ENCODE data around the gene SCFD1.

SCFD1 gene

DNA sequence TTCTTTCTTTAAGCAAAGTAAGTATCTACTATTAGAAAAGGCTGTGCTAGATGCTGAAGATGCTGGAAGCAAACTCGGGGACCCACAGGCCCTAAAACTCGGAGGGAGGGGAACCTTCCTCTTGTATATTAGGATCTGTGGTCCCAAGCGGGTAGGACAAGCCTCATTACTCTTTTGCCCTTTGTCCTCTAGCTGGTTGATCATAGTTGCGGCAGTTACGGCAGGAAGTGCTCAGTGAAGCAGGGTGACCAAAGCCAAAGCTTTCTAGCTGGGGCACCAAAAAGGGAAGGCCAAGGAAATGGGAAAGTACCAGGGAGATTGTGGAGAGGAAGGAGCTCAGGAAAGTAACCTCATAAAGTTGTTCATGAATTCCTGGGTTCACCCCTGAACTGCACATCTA is 76.3 kb downstream of the SCFD1 start:
- Histone ChIP-seq H3K27me3 (ENCODE audit: control insufficient read depth, insufficient read depth, low read length) (no peaks in the 10 kb centered on the region), H3K4me1 (ENCODE audit: control insufficient read depth, insufficient read depth, low read length) (no peaks in the 10 kb centered on the region), H3K27ac (ENCODE audit: low read length) (no peak overlapping the region), H3K4me3 (ENCODE audit: low read length) (no peak overlapping the region), H3K36me3 (ENCODE audit: control insufficient read depth, insufficient read depth, low read length) (no peaks in the 10 kb centered on the region), H3K9me3 (ENCODE audit: control insufficient read depth, insufficient read depth, low read length) (no peaks in the 10 kb centered on the region)
- no peak for DNase-seq (ENCODE audit: low read depth, low spot score)
- WGBS (ENCODE audit: insufficient coverage, insufficient read length), result no CpG with 5 or more reads among the region's 5 CpGs

DNA sequence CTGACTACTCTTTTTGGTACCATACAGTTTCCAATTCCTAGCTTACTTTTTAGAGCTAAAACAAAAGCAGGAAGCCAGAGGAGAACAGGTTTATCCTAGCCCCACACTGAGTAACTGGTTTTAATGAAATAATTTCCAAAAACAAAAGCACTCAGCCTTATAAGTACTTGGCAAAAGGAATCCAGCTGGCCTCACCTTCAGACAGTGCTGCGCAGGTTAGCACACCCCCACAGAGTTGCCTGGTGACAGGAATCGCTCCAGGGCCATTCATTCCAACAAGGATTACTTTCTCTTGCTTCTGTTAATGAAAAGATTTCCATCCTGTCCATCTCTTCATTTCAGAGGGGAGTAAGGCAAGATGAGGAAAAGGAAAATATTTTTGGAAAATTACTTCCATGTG is 84.6 kb downstream of the SCFD1 start:
- no peak for DNase-seq (ENCODE audit: low read depth, low spot score)
- no peak overlapping the region for H3K4me3 ChIP-seq (ENCODE audit: low read length)

DNA sequence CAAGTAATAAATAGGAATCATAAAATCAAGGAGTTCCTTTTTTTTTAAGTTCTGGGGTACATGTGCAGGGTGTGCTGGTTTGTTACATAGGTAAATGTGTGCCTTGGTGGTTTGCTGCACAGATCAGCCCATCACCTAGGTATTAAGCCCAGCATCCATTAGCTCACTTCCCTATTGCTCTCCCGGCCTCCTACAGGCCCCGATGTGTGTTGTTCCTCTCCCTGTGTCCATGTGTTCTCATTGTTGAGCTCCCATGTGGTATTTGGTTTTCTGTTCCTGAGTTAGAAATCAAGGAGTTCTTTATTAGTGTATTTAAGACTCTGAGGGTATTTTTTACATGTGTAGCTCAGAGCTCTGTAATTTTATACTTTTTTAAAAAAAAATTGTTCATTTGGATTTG is 86.0 kb downstream of the SCFD1 start:
- Histone ChIP-seq H3K4me3 (ENCODE audit: low read length) (no peak overlapping the region), H3K4me1 (ENCODE audit: control insufficient read depth, insufficient read depth, low read length) (no peaks in the 10 kb centered on the region), H3K27ac (ENCODE audit: low read length) (no peak overlapping the region), H3K36me3 (ENCODE audit: control insufficient read depth, insufficient read depth, low read length) (no peaks in the 10 kb centered on the region), H3K27me3 (ENCODE audit: control insufficient read depth, insufficient read depth, low read length) (no peaks in the 10 kb centered on the region), H3K9me3 (ENCODE audit: control insufficient read depth, insufficient read depth, low read length) (no peaks in the 10 kb centered on the region)
- no peak for DNase-seq (ENCODE audit: low read depth, low spot score)
- no CpG with 5 or more reads among the region's 2 CpGs for WGBS (ENCODE audit: insufficient coverage, insufficient read length)

More for the DNA sequence above, 84.6 kb downstream of the SCFD1 start:
- no peaks in the 10 kb centered on the region for H3K9me3 ChIP-seq (ENCODE audit: control insufficient read depth, insufficient read depth, low read length)
- WGBS (ENCODE audit: insufficient coverage, insufficient read length), result no CpG with 5 or more reads among the region's 2 CpGs
- H3K4me1 ChIP-seq (ENCODE audit: control insufficient read depth, insufficient read depth, low read length), result no peaks in the 10 kb centered on the region
- no peaks in the 10 kb centered on the region for H3K36me3 ChIP-seq (ENCODE audit: control insufficient read depth, insufficient read depth, low read length)
- H3K27ac ChIP-seq (ENCODE audit: low read length), result no peak overlapping the region
- H3K27me3 ChIP-seq (ENCODE audit: control insufficient read depth, insufficient read depth, low read length), result no peaks in the 10 kb centered on the region

DNA sequence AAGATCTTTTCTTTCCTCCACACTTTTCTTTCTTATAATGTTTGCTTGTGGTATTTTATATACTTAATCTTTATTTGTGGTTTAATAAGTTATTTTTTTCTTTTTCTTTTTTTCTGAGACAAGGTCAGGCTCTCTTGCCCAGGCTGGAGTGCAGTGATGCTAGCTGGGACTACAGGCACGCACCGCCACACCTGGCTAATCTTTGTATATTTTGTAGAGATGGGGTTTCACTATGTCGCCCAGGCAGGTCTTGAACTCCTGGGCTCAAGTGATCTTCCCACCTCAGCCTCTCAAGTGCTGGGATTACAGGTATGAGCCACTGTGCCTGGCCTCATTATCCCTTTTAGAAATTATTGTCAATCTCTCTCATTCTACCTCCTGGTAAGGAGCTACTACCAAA is 87.1 kb downstream of the SCFD1 start:
- DNase-seq (ENCODE audit: low read depth, low spot score), result no peak
- no CpG with 5 or more reads among the region's 3 CpGs for WGBS (ENCODE audit: insufficient coverage, insufficient read length)

DNA sequence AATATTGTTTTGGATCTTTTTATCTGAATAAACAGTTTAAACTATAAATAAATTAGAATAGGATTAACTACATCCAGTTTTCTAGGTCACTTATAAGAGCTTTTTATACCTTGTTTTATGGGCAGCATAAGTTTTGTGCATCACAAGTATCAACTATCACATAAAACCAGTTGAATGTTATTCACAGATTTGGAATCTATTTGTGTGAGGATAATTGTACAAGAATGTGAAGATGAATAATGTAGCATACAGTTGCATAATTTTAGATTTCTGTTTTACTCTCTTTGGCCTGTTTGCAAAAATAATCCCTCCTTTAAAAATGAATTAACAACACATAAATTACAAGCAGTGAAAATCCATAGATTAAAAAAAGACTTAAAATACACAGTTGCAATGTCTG is 88.8 kb downstream of the SCFD1 start:
- H3K9me3 ChIP-seq (ENCODE audit: control insufficient read depth, insufficient read depth, low read length), result no peaks in the 10 kb centered on the region
- no peaks in the 10 kb centered on the region for H3K27me3 ChIP-seq (ENCODE audit: control insufficient read depth, insufficient read depth, low read length)
- H3K4me1 ChIP-seq (ENCODE audit: control insufficient read depth, insufficient read depth, low read length), result no peaks in the 10 kb centered on the region
- H3K27ac ChIP-seq (ENCODE audit: low read length), result no peak overlapping the region
- H3K36me3 ChIP-seq (ENCODE audit: control insufficient read depth, insufficient read depth, low read length), result no peaks in the 10 kb centered on the region
- H3K4me3 ChIP-seq (ENCODE audit: low read length), result no peak overlapping the region
- DNase-seq (ENCODE audit: low read depth, low spot score), result no peak

More for the DNA sequence above, 87.1 kb downstream of the SCFD1 start:
- Histone ChIP-seq H3K36me3 (ENCODE audit: control insufficient read depth, insufficient read depth, low read length) (no peaks in the 10 kb centered on the region), H3K27me3 (ENCODE audit: control insufficient read depth, insufficient read depth, low read length) (no peaks in the 10 kb centered on the region), H3K27ac (ENCODE audit: low read length) (no peak overlapping the region), H3K4me1 (ENCODE audit: control insufficient read depth, insufficient read depth, low read length) (no peaks in the 10 kb centered on the region), H3K4me3 (ENCODE audit: low read length) (no peak overlapping the region), H3K9me3 (ENCODE audit: control insufficient read depth, insufficient read depth, low read length) (no peaks in the 10 kb centered on the region)

DNA sequence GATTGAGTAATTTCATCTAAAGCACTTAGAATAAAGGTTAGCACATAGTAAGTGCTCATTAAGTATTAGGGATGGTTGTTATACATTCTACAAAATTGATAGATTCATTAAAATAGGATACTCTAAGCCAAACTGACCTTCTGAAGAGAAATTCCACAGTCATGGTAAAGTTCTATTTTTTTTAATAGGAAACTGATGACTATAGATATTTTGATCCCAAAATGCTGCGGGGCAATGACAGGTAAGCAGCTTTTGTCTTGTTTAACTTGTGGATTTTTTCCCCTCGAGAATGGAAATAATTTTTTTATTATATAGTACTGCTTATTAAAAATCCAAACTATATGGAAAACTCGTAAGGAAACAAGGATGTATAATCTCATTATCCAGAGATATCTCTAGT is 97.0 kb downstream of the SCFD1 start:
- Histone ChIP-seq H3K27ac (ENCODE audit: low read length) (no peak overlapping the region), H3K4me3 (ENCODE audit: low read length) (no peak overlapping the region), H3K9me3 (ENCODE audit: control insufficient read depth, insufficient read depth, low read length) (no peaks in the 10 kb centered on the region), H3K4me1 (ENCODE audit: control insufficient read depth, insufficient read depth, low read length) (no peaks in the 10 kb centered on the region), H3K36me3 (ENCODE audit: control insufficient read depth, insufficient read depth, low read length) (no peaks in the 10 kb centered on the region), H3K27me3 (ENCODE audit: control insufficient read depth, insufficient read depth, low read length) (no peaks in the 10 kb centered on the region)
- WGBS (ENCODE audit: insufficient coverage, insufficient read length), result no CpG with 5 or more reads among the region's 3 CpGs
- no peak for DNase-seq (ENCODE audit: low read depth, low spot score)

DNA sequence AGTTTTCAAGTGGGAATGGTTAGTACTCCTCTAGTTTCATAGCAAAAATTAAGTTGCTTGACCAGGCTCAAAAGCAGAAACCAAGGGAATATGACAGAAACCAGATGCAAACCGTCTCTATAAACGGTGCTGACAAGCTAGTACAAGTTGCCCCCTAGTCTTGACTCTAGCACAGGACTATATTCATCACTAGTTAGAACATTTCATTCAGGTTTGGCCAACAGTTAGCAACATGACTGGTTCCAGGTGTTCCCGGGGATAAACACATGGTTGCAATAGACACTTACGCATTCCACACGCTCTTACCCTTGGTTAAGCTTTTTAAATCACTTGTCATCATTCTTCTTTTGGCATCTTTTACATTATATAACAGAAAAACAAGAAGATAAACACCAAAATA is 103.6 kb downstream of the SCFD1 start:
- Histone ChIP-seq H3K4me1 (ENCODE audit: control insufficient read depth, insufficient read depth, low read length) (no peaks in the 10 kb centered on the region), H3K36me3 (ENCODE audit: control insufficient read depth, insufficient read depth, low read length) (no peaks in the 10 kb centered on the region), H3K27ac (ENCODE audit: low read length) (no peak overlapping the region), H3K27me3 (ENCODE audit: control insufficient read depth, insufficient read depth, low read length) (no peaks in the 10 kb centered on the region), H3K4me3 (ENCODE audit: low read length) (no peak overlapping the region), H3K9me3 (ENCODE audit: control insufficient read depth, insufficient read depth, low read length) (no peaks in the 10 kb centered on the region)
- no peak for DNase-seq (ENCODE audit: low read depth, low spot score)
- WGBS (ENCODE audit: insufficient coverage, insufficient read length), result no CpG with 5 or more reads among the region's 5 CpGs

DNA sequence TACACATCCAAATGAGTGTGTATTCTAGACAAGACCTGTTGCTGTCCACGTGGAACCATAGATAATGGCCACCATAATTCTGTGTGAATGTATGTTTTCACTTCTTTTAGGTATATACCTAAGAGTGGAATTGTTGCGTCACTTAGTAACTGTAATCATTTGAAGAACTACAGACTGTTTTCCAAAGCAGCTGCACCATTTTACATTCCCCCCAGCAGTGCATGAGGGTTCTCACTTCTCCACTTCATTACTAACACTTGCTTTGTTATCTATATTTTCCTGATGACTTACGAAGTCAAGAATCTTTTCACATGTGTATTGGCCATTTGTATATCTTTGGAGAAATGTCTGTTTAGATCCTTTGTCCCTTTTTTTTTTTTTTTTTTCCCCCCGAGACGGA is 106.4 kb downstream of the SCFD1 start:
- Histone ChIP-seq H3K27me3 (ENCODE audit: control insufficient read depth, insufficient read depth, low read length) (no peaks in the 10 kb centered on the region), H3K27ac (ENCODE audit: low read length) (no peak overlapping the region), H3K4me3 (ENCODE audit: low read length) (no peak overlapping the region), H3K9me3 (ENCODE audit: control insufficient read depth, insufficient read depth, low read length) (no peaks in the 10 kb centered on the region), H3K36me3 (ENCODE audit: control insufficient read depth, insufficient read depth, low read length) (no peaks in the 10 kb centered on the region), H3K4me1 (ENCODE audit: control insufficient read depth, insufficient read depth, low read length) (no peaks in the 10 kb centered on the region)
- WGBS (ENCODE audit: insufficient coverage, insufficient read length), result no CpG with 5 or more reads among the region's 5 CpGs
- no peak for DNase-seq (ENCODE audit: low read depth, low spot score)

DNA sequence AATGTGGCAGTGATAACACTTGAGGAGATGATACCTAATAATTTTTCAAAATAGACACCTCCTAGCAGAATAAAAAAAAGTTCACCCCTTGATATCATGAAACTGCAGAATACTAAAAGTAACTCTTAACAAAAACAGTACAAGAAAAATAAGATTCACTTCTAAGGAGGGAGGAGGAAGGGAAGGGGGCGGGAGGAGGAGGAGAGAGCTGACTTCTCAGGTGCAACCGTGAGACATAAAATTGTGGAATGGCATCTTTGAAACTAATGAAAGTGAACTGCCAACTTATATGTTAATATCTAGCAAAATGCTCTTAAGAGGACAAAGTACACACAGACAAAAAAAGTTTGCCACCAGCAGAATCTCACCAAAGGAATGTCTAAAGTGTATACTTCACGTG is 115.8 kb downstream of the SCFD1 start:
- DNase-seq (ENCODE audit: low read depth, low spot score), result no peak
- Histone ChIP-seq H3K27ac (ENCODE audit: low read length) (no peak overlapping the region), H3K4me1 (ENCODE audit: control insufficient read depth, insufficient read depth, low read length) (no peaks in the 10 kb centered on the region), H3K36me3 (ENCODE audit: control insufficient read depth, insufficient read depth, low read length) (no peaks in the 10 kb centered on the region), H3K27me3 (ENCODE audit: control insufficient read depth, insufficient read depth, low read length) (no peaks in the 10 kb centered on the region), H3K9me3 (ENCODE audit: control insufficient read depth, insufficient read depth, low read length) (no peaks in the 10 kb centered on the region), H3K4me3 (ENCODE audit: low read length) (no peak overlapping the region)
- no CpG with 5 or more reads among the region's 3 CpGs for WGBS (ENCODE audit: insufficient coverage, insufficient read length)

DNA sequence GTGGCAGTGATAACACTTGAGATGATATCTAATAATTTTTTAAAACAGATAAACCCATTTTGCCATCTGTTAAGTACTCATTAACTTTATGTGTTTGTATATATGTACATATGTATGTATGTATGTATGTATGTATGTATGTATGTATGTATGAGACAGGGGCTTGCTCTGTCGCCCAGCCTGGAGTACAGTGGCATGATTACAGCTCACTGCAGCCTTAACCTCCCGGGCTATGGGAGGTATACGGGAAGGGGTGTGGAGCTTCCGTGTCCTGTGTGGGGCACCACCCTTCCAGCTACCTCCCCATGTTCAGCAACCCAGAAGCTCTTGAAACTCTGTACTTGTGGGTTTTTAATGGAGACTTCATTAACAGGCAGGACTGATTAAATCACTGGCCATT is 116.9 kb downstream of the SCFD1 start:
- Histone ChIP-seq H3K27me3 (ENCODE audit: control insufficient read depth, insufficient read depth, low read length) (no peaks in the 10 kb centered on the region), H3K27ac (ENCODE audit: low read length) (no peak overlapping the region), H3K4me1 (ENCODE audit: control insufficient read depth, insufficient read depth, low read length) (no peaks in the 10 kb centered on the region), H3K9me3 (ENCODE audit: control insufficient read depth, insufficient read depth, low read length) (no peaks in the 10 kb centered on the region), H3K4me3 (ENCODE audit: low read length) (no peak overlapping the region), H3K36me3 (ENCODE audit: control insufficient read depth, insufficient read depth, low read length) (no peaks in the 10 kb centered on the region)
- no peak for DNase-seq (ENCODE audit: low read depth, low spot score)
- WGBS (ENCODE audit: insufficient coverage, insufficient read length), result no CpG with 5 or more reads among the region's 4 CpGs

DNA sequence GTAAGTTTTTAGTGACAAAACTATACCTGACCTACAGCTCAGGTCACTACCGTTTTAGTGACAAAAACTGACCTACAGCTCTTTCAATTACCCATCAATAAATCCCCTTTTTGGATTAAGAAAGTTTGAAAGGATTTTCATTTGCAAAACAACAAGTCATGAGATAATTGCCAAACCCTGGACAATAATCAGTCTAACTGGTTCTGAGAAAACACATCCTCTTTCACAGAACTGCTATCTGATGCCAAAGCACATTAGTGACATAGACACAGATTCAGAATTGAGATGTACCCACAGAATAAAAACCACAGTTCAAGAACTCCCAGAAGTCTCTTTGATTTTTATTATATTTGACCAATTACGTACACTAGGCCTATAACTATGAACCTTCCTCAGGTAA is 126.2 kb downstream of the SCFD1 start:
- no peaks in the 10 kb centered on the region for H3K36me3 ChIP-seq (ENCODE audit: control insufficient read depth, insufficient read depth, low read length)

More for the DNA sequence above, 126.2 kb downstream of the SCFD1 start:
- Histone ChIP-seq H3K4me1 (ENCODE audit: control insufficient read depth, insufficient read depth, low read length) (no peaks in the 10 kb centered on the region), H3K27me3 (ENCODE audit: control insufficient read depth, insufficient read depth, low read length) (peaks cover 1% of the 10 kb centered on the region; the same call in 1 of the 2 replicates), H3K27ac (ENCODE audit: low read length) (no peak overlapping the region), H3K4me3 (ENCODE audit: low read length) (no peak overlapping the region), H3K9me3 (ENCODE audit: control insufficient read depth, insufficient read depth, low read length) (no peaks in the 10 kb centered on the region)
- no CpG with 5 or more reads among the region's 2 CpGs for WGBS (ENCODE audit: insufficient coverage, insufficient read length)
- DNase-seq (ENCODE audit: low read depth, low spot score), result no peak

Measured in iPS DF 6.9 (cell line).